GM12872 (cell line): ENCODE measurements around the gene GFRA1.

Source experiments
- CTCF ChIP-seq: IDR thresholded peaks from 3 replicates; pipeline ENCODE4 v1.5.1; 2011; ENCODE audit warnings: low read depth, mild to moderate bottlenecking, low read length, moderate library complexity; ENCODE audit not compliant: insufficient read depth

Gene GFRA1

DNA sequence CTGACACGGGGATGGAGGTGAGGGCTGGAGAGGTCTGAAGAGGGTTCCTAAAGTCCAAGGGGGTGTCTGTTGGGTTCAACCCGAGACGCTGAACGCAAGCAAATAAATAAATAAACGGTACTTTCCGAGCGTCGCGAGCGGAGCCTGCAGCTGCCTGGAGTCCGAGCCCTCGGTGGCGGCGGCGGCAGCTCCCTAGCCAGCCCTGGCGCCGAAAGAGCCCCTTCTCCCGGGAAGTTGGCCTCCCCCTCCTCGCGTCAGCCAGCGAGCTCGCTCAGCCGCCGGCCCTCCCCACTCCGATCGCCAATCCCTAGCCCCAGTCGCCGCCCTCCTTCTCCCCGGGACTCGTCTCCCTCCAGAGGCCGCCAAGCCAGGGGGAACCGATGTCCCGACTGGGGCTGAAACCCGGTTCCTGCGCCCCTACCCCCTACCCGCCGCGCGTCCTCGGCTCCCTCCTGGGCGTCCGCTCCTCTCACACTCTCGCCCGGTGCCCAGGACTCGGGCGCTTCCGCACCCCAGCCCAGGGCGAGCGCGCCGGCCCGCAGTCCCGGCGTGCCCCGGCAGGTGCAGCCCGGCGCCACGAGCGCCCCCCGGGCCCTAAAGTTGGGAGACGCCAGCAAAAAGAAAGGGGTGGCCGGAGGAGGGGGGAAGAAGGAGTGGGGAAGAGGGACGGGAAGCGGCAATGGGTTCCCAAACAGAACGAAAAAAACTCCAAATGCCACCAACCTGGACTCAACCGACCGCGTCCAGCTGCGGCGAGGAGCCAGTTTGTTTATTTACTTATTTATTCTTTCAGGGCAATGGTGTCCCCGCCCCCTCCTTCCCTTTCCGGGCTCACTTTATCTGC lies at the start of gene GFRA1:
Gene GFRA1 (minus strand): TSS at position 767 of the 844 bp plus-strand sequence. CDS start 1,177 bp downstream, outside the sequence.
- TF ChIP-seq CTCF: no peak

DNA sequence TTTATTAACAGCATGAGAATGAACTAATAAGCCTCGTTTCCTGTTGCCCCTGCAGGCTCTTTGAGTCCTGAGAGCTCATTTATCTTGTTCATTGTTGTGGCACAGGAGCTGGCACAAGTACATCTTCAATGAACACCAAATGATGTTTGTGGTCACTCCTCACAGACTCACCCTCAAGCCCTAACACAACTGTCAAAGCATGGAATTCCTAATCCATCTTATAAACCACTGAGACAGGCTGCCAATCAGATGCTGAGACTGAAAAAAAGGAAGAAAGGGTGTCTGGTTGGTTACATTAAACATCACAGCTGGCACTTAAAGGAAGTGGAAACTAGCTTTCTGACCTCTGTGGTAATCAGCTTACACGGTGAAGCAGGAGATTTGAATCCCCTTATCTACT lies 43.5 kb upstream of the GFRA1 start:
- no peak for TF ChIP-seq CTCF

DNA sequence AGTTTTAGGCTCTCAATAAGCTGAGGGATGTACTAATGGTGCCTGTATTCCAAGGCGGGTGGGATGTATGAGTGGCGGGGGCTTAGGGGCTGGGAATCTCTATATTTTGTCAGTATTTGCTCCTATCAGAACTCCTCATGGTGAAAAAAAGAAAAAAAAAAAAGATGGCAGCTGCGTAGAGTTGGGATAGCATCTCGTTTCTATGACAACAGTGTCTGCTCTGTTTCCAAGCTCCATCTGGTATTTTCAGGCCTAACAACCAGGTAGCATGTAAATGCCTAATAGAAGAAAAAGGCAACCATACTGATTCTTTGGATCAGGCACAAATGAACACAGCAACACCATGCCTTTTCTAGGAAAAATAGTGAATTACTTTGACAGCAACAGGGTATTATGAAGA lies 39.5 kb upstream of the GFRA1 start:
- TF ChIP-seq CTCF: no peak

- no peak for TF ChIP-seq CTCF
Observed at GRCh38 chr10:116311706-116312490, 38.9 kb upstream of the GFRA1 start.

DNA sequence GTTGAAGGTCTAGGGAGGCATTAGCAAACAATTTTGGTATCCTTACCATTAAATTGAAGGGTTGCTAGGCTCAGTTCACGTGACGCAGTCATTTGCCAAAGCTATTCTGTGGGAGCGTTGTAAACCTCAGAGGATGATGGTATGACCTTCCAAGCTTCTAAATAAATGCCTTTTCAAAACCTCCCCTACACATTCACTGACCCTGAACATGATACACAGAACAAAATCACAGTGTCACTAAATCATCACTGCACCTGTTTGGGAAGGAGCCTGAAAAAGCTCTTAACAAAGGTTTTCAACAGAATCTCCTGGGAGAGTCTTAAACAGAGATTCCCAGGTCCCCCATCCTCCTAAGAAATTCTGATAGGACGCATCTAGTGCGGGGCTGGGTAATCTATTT lies 38.0 kb upstream of the GFRA1 start:
- TF ChIP-seq CTCF: no peak

DNA sequence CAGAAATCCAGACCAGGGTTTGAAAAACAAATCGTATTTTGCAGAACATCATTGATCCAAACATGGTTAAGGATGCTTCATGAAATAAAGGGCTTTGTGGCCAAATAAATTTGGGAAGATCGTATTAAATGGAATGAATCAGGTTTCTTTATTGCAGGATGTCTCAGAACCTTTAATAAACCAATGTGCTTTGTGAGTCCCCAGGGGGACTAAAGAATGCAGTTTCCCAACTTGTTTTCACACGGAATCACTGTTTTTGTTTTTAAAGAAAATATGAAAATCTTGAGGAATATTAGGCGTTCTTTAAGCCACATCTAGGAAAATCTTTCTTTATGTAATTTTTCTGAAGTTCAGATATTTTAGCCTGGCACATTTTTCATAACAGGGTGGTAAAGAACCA lies 34.4 kb upstream of the GFRA1 start:
- no peak for TF ChIP-seq CTCF

DNA sequence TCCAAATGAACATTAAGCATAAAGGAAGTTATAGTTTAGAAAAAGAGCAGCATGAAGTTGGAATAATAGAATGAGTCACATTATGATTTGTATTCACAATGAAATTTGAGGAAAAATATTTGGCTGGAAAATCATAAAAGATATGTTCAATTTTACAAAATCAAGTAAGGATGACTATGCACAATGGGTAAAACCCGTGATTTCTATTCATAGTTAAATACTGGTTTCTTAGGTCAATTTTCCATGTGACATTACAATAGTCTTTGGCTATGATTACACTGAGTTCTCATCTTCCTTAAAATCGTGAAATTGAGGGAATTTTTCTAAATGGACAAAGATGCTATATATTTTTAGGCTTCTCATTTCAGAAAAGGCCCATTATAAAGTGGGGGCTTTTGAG lies 33.8 kb upstream of the GFRA1 start:
- no peak for TF ChIP-seq CTCF
